GM13977 (cell line): ENCODE data around the gene PDE4D.

Experiments
- DNase-seq: peaks from one replicate; pipeline ENCODE4 v3.0.0; 2012; ENCODE audit warnings: low spot score
- CTCF ChIP-seq: IDR thresholded peaks from 2 replicates; pipeline ENCODE4 v1.5.1; 2012; ENCODE audit warnings: mild to moderate bottlenecking, control low read depth; ENCODE audit not compliant: insufficient read depth; ENCODE audit errors: extremely low read depth, missing control alignments
- in situ Hi-C: fragments of 300-500 bp; cut with MboI; formaldehyde crosslinking; loops from one replicate; pipeline ENCODE4 v1.12.0; 2022; ENCODE audit warnings: low sequenced_read_pairs, low pct_unique_long_range_greater_than_20kb, mixed read lengths, inconsistent platforms; ENCODE audit not compliant: unreplicated experiment

Gene PDE4D

GRCh38 chr5:59025734-59026133 is 867.8 kb downstream of the PDE4D start:
- TF ChIP-seq CTCF = no peak
- no peak for DNase-seq
- in situ Hi-C loops = no loop called here

GRCh38 chr5:59021837-59022514 is 871.5 kb downstream of the PDE4D start:
- DNase-seq = no peak
- in situ Hi-C loops = loop anchor here (25.0 kb wide), 1 partner anchor 135 kb away; no protein-coding TSS in a partner anchor
- TF ChIP-seq CTCF = no peak

- no peak for DNase-seq
- in situ Hi-C loops = loop anchor here (25.0 kb wide), 1 partner anchor 134 kb away; no protein-coding TSS in a partner anchor
- no peak for TF ChIP-seq CTCF
Observed at GRCh38 chr5:59021286-59021673, 872.2 kb downstream of the PDE4D start.

GRCh38 chr5:59020611-59021285 is 872.8 kb downstream of the PDE4D start:
- no peak for DNase-seq
- TF ChIP-seq CTCF = no peak
- in situ Hi-C loops = loop anchor here (25.0 kb wide), 1 partner anchor 133 kb away; no protein-coding TSS in a partner anchor

- in situ Hi-C loops = loop anchor here (25.0 kb wide), 1 partner anchor 132 kb away; no protein-coding TSS in a partner anchor
- DNase-seq = no peak
- TF ChIP-seq CTCF = no peak
Observed at GRCh38 chr5:59019078-59019477, 874.4 kb downstream of the PDE4D start.

GRCh38 chr5:59016925-59017324 is 876.6 kb downstream of the PDE4D start:
- in situ Hi-C loops = loop anchor here (25.0 kb wide), 1 partner anchor 130 kb away; no protein-coding TSS in a partner anchor
- DNase-seq = no peak
- TF ChIP-seq CTCF = no peak
